NCI-H510A treated with DMSO at 0.1 percent for 48 hours (cell line): ENCODE data around the gene FHOD3.

ENCODE experiments used
- DNase-seq: peaks from one replicate; lab custom pipeline; 2025; lab: John Stamatoyannopoulos, UW

The FHOD3 gene

DNA sequence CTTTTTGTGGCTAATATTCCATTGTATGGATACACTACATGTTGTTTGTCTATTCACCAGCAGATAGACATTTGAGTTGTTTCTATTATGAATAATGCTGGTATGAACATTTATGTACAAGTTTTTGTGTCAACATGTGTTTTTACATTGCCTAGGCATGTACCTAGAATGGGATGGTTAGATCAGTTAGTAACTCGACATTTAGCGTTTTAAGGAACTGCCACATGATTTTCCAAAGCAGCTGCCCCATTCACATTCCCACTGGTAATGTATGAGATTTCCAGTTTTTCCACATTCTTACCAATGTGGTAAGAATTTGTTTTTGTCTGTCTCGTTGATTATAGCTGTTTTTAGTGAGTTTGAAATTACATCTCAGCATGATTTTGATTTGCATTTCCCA lies 112.8 kb downstream of the FHOD3 start:
- DNase-seq = no peak

DNA sequence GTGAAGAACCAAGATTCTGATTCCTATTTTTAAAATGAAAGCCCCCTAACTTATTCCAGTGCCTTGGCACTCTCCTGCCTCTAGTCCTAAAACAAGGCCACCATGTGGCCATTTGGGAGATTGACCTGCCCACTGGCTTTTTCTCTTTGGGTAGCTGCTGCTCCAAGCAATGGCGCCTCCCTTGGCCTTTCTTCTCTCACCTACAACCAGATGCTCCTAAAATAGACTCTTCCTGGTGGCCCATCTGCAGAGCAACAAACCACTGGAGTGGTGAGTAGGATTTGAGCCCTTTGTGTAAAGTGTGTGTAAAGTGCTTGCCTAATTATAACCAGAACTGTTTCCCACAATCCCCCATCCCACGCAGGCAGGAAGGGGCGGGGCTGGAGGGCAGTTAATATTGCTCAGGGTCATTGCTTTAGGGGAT lies 114.2 kb downstream of the FHOD3 start:
- peak; percentile 29 for DNase-seq

DNA sequence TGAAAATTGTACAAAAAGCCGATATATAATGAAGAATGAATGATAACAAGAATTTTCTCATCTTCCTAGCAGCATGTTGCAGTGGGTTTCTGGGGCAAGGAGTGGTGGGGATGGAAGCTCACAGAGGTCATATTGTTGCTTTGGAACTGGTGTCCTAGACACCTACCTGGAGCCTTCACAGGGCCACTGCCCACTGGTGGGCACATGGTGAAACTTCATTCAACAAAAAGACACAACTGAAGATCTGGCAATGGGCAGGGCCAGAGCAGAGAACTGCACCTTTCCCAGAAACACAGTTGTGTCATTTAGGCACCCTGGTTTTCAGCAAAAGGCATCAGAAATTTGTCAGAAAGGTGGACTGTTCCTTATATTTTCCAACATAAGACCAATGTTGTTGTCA lies 115.3 kb downstream of the FHOD3 start:
- peak; percentile 53 for DNase-seq

DNA sequence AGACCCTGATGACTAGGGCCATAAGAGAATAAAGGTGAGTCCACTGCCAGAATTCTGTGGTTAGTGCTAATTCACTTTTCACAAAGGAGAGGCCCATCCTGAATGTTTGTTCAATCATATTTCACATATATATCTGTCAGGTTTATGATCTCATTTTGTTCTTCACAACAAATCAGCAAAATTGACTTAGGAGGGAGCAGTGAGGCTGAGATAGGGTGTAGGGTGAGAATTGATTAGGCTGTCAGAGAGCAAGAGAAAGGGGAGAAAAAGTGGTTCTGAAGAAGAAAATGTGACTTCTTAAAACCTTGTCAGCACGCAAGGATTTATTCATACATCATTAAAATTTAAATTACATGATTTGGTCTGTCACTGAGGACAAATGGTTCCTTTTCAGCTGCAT lies 117.7 kb downstream of the FHOD3 start:
- no peak for DNase-seq

DNA sequence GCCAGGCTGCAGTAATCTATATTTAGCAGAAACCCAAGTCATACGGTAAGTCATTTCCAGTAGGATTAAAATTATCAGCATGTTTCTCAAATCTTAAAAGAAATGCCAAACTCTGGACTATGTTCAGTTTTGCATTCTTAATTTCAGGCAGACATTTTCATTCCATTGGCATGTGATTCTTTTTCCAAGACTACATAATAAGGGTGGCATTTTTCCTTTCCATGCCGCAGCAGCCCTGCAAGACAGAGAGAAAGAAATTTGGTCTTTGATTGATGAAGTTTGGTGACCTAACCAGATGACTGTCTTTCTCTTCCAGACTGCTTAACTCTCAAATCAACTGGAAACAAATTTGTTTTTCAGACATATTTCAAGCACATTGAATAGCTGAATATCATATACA lies 118.1 kb downstream of the FHOD3 start:
- DNase-seq = no peak

DNA sequence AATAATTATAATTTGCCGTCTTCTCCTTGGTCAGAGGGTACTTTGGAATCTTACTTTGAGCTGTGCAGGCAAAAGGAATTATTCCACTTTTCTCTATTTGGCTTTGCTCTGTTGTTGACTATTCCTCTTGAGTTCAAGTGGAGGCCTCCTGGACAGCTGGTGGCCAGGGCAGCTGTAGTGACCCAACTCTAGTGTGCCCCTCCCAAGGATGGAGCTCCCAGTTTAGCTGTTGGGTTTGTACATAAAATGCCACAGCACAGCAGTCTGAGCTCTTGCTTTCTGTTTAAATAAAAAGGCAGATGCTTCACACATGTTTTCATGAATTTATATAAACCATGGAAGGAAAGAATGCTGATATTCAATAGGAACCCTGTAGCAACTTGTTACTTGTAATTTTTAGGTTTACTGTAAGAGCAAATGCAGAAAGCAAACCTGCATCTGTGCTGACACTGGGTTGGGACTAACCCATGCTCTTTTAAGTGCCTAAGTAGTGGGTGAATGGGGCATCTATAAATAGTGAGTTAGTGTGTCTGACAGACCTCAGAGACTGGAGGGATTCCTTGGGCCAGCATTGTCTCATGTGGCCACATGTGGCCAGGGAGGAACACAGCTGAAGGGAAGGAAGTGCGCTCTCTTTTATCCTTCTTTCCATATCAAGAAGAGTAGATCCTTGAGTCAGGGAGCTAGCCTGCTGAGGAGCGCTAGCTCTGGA lies 121.8 kb downstream of the FHOD3 start:
- peak; percentile 63 for DNase-seq

DNA sequence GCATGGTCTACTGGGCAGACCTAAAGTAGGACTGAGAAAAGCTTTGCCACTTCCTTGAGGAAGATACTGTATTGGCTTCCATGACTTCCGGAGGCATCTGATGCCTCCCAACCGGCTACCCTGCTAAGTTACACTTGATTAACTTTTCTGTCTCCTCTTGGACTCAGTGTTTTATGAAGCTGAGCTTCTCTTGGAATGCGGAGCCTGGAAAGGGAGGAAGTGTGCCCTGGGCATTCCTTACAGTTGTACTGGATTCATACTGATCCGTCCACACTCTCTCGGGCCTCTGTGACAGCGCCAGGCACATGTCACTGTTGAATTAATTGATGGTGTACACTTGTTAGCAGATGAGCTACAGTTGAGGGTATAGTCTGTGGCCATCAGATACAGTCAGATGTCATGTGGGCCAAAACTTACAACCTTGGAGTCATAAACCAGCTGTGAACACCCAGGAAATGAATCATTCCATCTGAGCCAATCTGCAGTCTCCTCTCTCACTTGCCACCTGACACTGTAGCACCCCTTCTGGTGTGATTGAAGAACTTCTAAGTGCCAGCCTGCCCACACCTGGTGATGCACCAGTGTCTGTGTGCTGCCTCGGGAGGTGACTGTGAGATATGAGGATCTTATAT lies 122.5 kb downstream of the FHOD3 start:
- DNase-seq = peak; percentile 81

DNA sequence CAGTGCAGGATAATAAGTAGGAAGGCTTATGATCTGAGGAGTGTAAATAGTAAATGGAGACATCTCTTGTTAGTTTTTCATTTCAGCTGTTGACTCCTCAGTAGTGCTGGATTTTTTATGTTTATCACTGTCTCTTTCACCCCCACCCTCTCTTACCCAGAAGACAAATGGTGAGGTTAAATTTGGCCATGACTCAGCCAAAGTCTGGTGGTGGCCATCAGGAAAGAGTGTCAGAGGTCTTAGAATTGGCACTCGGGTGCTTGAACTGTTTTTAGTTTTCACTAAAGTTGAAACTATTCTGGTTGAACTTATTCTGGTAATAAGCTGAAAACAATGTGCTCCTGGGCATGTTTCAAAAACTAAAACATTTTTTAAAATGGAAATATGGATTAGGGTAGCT lies 123.3 kb downstream of the FHOD3 start:
- peak; percentile 61 for DNase-seq

DNA sequence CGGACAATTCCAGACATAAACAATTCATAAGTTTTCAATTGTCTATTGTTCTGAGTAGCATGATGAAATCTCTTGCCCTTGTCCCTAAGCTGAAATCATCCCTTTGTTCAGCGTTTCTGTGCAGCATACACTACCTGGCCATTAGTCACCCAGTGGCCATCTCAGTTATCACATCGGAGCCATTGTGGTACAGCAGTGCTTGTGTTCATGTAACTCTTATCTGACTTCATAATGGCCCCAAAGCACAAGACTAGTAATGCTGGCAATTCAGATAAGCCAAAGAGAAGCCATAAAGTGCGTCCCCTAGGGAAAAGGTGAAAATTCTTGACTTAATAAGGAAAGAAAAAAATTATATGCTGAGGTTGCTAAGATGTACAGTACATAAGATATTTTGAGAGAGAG lies 127.2 kb downstream of the FHOD3 start:
- peak; percentile 31 for DNase-seq

DNA sequence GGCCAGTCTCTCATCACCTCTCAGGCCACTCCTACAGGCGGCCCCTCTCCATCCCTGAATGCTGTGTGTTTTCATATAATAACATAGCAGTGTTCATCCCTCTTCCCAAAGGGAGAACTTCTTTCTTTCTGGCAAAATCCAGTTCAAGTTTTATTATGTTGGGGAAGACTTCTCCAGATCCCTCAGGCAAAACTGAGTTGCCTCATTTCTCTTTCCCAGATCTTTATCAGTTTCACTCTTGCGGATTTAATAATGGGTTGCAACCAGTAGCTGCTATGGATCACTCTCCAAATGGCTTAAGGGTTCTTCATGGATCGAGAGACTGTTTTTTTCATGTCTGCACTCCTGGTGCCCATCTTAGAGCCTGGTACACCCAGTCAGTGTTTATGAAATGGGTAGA lies 129.9 kb downstream of the FHOD3 start:
- no peak for DNase-seq

DNA sequence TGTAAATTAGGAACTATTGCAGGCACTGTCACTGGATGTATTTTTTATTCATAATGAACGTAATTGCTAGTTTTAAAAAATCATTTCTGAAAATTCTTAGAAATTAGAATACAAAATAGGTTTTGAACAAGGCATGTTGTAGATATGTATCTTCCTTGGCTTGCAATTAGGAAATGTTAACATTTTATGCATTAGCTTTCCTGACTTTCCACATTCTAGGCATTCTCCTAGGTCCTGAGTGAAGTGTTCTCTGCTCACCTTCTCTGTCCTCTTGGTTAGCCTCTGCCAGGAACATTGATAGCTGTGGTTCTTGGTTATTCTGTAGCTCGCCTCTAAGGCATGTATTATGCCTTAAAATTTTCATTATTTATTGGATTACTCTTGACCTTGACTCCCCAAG lies 130.3 kb downstream of the FHOD3 start:
- DNase-seq = no peak

DNA sequence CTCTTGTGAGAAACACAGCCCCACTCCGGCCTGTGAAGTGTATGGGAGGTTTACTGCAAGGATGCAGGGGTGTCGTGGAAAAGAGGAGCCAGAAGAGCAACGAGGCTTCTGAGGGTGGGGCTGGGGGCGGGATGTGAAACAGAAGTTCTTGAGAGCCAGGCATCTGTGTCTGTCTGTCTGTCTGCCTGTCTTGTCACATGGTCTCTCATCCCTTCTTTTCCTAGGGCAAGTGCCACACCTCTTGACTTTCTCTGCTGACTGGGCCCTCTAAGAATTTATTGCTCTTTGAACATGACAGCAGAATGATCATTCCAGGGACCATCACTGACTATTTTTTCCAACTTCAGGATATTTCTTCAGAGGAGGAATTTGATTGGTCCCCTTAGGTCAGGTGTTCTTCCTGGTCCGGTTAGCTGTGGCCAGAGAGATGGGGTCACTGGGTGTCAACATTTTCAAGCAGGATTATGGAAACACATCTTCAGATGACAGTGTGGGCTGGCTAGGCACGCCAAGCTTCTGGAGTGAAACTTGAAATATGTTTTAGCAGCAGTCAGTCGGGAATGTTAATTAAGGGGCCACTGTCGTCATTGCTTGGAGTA lies 131.0 kb downstream of the FHOD3 start:
- DNase-seq = no peak

DNA sequence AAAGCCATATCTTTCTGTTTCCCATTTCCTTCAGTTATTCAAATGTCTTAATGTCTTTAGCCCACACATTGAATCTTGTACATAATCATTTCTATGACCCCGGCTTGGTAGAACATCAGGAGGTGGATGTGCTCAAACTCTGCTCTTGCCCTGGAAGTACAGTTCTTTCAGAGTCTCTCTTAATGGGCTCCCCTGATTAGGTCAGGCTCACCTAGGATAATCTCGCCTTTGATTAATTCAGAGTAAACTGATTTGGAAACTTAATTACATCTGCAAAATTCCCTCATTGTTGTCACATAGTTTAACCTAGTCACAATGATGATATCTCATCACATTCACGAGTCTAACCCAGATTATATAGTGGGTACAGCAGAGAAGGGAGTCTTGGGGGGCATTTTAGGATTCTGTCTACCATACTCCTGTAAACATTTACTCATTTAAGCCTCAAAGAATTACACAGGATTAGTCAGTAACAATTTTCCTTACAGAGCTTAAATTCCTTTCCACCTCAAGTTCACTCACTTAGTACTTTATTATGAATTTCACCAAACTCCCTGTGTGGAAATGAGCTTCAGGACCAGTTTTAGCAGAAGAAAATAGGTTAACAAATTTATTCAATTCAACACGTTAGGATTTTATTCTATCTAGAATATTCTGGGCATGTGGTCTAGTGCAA lies 135.5 kb downstream of the FHOD3 start:
- DNase-seq = no peak

DNA sequence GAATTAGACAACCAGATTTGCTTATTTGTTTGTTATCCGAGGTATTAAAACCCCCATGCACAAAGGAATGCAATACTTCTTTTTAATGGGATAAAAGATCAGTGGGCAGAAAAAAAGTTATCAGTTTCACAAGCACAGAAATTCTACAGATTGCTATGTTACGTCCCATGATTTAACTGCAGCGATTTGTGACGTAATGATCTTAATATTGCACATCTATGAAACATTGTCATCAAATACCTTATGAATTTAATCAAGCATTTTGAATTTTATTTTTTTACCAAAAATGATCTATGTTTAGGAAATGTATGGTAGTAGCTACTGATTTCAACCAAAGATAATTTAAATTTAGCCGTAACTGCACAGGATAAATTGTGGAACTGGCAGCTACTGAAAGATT lies 138.9 kb downstream of the FHOD3 start:
- DNase-seq = no peak

DNA sequence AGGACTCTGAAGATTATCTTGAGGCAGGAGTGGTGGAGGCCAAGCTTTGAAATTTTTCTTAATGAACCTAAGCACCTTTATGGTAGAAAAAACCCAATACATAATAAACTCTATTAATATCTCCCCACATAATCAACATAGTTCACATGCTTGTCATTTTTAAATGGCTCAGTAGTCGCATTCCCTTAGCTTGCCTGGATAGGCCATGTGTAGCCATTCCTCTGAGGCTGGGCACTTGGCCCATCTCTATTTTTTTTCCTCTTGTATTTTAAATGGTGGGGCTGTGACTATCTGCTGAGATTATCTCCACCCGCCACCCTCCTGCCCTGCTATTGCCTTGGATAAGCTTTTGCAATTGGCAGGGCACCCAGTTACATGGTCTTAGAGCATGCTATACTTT lies 143.1 kb downstream of the FHOD3 start:
- DNase-seq = no peak

DNA sequence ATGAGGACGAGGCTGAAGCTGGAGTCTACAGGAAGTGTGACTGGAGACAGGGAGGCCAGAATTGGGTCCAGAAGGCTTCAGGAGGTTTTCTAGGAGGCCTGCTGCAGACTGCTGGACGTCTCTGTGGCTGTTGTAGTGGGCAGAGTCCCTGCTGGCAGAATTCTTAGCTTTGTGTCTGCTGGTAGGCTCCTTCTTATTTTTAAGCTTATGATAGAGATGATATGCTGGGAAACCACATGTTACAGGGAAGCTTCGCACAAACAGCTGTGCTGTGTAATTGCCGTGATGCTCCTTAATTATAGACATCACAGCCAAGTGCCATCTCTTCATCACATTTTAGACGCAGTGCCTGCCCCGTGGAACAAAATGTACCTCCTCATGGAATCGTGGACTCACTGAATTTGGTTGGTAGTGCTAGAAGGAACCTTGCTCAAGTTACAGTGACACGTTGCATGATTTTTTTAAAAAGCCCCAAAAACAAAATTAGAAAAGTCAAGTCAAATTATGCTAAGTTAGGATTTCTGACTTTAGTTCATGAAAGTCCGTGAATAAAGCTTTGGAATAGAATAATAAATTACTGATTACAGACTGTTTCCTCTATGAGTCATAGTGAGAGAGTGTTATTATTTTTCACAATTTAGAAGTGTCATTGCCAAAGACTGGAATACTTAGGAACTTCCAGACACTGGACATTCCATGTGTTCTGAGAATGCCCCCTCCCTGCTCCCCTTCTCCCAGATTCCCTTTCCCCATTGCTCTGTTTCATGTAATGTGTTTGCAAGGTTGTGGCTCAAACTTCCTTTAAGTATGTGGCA lies 144.1 kb downstream of the FHOD3 start:
- no peak for DNase-seq

DNA sequence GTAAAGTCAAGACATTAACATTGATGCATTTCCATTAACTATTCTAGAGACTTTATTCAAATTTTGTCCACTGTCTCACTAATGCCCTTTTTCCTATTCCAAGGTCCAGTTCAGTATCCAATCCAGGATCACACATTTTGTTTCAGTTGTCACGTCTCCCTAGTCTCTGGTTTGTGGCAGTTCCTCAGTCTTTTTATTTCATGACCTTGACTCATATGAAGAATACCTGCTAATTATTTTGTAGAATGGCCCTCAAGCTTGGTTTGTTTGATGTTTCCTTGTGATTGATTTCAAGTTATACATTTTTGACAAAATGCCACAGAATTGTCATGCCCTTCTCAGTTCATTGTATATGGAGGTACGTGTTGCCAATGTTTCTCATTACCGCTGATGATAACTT lies 145.2 kb downstream of the FHOD3 start:
- DNase-seq = no peak

DNA sequence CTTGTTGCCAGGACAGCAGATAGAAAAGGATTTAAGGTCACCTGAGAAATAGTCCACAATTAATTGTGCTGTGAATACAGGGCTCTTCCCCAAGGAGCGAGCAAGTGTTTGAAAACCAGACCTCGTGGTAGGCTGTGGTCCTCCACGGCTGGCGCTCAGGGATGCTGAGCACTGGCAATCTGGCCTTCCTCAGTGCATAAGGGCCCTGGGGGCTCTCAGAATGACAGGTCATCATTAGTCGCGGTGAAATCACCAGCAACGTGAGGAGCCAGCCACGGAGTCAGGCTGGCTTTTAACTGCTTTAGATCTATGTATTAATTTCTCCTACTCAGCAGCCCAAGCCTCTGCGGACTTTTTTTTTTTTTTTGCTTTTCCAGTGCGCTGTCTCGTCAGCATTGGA lies 148.5 kb downstream of the FHOD3 start:
- no peak for DNase-seq

DNA sequence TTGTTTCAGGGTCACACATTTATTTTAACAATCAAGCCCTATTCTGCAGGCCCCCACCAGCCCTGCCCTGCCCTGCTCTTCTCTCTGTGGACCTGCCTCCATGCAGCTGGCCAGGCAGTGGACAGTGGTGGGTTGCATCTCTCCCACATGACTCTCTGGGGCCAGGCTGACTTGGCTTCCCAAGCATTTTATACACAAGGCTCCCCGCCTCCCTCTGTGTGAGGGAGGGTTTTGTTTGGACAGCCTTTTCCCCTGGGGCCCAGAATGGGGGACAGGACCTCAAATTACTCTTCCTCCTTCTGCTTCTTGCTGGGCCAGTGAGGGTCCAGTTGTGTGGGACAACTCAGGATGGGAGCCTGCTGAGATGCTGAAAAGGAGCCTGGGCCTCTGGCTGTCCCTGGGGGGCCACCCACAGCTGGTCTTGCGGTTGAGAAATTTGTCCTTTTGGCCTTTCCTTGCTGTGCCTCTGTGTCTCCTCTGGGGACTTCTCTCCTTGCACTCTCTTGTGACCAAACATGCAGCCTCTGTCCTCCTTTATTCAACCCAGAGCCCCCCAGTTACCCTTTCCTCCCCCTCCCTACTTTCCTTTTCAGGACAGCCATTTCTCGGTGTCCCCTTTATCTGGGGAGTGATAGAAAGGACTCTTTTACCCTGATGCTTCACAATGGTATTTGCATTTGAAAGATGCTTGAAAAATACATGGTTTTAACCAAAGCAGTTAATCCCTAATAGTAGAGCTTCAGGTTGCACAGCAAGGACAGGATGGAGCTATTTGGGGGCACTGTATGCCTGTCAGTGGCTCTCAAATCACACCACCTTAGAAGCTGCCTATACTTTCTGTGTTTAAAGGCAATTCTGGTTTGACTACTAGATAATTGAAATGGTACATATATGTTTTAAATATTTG lies 151.1 kb downstream of the FHOD3 start:
- DNase-seq = no peak

DNA sequence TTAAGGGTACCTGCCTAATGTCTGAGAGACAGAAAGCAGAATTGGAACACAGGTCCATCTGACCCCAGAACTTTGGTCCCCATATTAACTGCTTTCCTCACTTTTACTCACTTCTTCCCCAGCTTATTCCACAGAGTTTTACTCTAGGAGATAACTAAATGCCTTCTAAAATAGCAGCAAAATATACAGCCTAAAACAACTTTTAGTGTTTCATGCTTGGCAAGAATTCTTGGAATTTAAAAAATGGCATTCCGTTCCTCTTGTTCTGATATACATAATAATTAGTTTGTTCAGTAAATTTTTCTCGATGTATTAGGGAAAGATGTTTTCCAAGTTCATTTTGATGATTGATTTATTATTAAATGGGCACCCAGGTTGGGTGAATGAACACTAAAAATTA lies 151.9 kb downstream of the FHOD3 start:
- DNase-seq = no peak

DNA sequence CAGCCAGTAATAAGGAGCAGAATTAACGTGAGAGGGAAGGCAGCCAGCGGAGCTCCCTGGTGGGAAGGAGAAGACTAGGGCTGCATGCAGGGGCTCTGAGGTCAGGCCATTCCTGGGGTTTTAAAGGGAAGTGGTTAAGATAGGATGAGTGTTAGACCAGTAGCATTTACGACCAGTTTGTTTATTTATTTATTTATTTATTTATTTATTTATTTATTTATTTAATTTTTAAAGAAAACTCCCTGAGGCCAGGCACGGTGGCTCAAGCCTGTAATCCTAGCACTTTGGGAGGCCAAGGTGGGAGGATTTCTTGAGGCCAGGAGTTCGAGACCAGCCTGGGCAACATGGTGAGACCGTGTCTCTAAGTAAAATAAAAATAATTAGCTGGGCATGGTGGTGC lies 152.8 kb downstream of the FHOD3 start:
- DNase-seq = no peak
